ENCODE measurements around the gene ERC2. TPM values are rescaled to one million over a fixed set of nuclear protein-coding genes. Genes with fewer than 3 reads are reported as not detected.

The ERC2 gene
- total and polyA plus RNA-seq, 2 of the 8 experiments (the other 6 are each of a cell fraction or from before 2014, with no cell fraction given) = 16.4 to 22.8 TPM

GRCh38 chr3:55484191-55484689 lies 984.0 kb downstream of the ERC2 start (continued):
- TF ChIP-seq MAFK (IDR thresholded peaks at IDR 0.05; ENCODE audit: low read depth, low read length) = no peak
- TF ChIP-seq CTCF (IDR thresholded peaks at IDR 0.05; ENCODE audit: control extremely low read depth in 1 of 3, insufficient read depth in 1 of 3, low read depth in 1 of 3, low read length in 3 of 3) = no peak
- TF ChIP-seq SIN3A (conservative IDR thresholded peaks at IDR 0.05 in 1 of 2, IDR thresholded peaks at IDR 0.05 in 1 of 2; ENCODE audit: low read depth in 1 of 2, low read length in 2 of 2) = no peak
- TF ChIP-seq CHD1 (IDR thresholded peaks at IDR 0.05; ENCODE audit: low read depth, low read length) = no peak
- no peak for TF ChIP-seq TBP (IDR thresholded peaks at IDR 0.05; ENCODE audit: low read depth, low read length)
- TF ChIP-seq JUN (IDR thresholded peaks at IDR 0.05; ENCODE audit: low read depth, low read length) = no peak
- no peak for TF ChIP-seq TEAD4 (IDR thresholded peaks at IDR 0.05; ENCODE audit: low read depth, low read length)
- TF ChIP-seq SUZ12 (IDR thresholded peaks at IDR 0.05; ENCODE audit: low read length) = peak; percentile 68
- no peak for TF ChIP-seq CHD7 (IDR thresholded peaks at IDR 0.05; ENCODE audit: insufficient replicate concordance, low read length)

Data from H1 (cell line).